Stimulated activated naive CD4-positive, alpha-beta T cell (primary cell): Measurements from ENCODE around the gene TBC1D1.

Experiments
- DNase-seq, 6 experiments: peaks; one replicate each; lab custom pipeline; 2025; lab: John Stamatoyannopoulos, UW

Gene TBC1D1, protein sequence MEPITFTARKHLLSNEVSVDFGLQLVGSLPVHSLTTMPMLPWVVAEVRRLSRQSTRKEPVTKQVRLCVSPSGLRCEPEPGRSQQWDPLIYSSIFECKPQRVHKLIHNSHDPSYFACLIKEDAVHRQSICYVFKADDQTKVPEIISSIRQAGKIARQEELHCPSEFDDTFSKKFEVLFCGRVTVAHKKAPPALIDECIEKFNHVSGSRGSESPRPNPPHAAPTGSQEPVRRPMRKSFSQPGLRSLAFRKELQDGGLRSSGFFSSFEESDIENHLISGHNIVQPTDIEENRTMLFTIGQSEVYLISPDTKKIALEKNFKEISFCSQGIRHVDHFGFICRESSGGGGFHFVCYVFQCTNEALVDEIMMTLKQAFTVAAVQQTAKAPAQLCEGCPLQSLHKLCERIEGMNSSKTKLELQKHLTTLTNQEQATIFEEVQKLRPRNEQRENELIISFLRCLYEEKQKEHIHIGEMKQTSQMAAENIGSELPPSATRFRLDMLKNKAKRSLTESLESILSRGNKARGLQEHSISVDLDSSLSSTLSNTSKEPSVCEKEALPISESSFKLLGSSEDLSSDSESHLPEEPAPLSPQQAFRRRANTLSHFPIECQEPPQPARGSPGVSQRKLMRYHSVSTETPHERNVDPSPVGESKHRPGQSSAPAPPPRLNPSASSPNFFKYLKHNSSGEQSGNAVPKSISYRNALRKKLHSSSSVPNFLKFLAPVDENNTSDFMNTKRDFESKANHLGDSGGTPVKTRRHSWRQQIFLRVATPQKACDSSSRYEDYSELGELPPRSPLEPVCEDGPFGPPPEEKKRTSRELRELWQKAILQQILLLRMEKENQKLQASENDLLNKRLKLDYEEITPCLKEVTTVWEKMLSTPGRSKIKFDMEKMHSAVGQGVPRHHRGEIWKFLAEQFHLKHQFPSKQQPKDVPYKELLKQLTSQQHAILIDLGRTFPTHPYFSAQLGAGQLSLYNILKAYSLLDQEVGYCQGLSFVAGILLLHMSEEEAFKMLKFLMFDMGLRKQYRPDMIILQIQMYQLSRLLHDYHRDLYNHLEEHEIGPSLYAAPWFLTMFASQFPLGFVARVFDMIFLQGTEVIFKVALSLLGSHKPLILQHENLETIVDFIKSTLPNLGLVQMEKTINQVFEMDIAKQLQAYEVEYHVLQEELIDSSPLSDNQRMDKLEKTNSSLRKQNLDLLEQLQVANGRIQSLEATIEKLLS (N-terminal part only)

DNA sequence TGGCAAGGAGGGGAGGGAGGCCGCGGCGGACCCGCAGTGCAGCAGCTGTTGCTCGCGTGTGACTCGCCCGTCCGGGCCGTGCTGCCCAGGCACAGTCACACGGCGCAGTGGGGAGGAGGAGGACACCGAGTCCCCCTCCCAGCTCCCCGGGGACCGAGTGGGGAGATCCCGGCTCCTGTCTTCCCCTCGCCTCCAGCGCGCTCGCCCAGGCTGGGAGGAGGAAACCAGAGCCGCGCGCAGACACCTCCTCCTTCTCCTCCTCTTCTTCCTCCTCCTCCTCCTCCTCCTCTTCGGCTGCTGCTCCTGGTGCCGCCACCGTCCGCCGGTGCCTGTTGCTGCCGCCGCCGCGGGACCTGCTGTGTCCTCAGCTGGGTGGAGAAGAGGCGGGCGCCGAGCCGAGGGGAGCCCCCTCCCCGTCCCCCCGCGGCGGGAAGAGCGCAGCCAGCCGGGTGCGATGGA is at the start of gene TBC1D1:
TSS of gene TBC1D1 (plus strand) at position 284 of the 459 bp plus-strand sequence. CDS start 11,012 bp downstream, outside the sequence.
- peak; percentile 31 to 75 (median 37) for DNase-seq

DNA sequence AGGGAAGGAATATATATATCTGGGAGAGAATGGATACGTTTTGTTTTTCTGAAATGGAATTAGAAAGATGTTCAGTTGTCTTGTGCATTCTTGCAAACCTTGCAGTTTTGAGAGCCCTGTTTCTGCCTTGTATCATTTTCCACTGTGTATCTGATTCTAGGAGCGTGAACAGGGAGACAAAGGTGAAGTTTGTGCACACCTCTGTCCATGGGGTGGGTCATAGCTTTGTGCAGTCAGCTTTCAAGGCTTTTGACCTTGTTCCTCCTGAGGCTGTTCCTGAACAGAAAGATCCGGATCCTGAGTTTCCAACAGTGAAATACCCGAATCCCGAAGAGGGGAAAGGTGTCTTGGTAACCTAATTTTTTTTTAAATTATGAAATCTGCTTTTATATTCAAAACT is 46.7 kb upstream of the TBC1D1 start:
- no peak for DNase-seq

DNA sequence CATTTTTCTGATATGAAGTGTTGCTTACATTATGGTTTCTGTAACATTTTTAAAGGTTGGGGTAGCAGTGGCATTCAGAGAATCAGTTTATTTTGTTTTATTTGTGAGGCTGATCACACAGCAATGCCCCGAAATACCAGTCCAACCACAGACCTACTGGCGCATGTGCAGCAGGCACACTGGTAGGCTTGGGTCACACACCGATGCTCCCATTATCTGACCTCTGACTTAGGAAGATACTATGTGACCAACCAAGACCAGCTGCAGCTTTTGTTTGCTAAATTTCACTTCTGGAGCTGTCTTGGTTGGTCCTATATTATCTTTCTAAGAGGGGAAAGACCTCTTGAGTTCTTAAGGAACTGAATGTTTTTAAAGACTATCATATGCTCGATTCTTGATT is 45.7 kb upstream of the TBC1D1 start:
- no peak for DNase-seq

DNA sequence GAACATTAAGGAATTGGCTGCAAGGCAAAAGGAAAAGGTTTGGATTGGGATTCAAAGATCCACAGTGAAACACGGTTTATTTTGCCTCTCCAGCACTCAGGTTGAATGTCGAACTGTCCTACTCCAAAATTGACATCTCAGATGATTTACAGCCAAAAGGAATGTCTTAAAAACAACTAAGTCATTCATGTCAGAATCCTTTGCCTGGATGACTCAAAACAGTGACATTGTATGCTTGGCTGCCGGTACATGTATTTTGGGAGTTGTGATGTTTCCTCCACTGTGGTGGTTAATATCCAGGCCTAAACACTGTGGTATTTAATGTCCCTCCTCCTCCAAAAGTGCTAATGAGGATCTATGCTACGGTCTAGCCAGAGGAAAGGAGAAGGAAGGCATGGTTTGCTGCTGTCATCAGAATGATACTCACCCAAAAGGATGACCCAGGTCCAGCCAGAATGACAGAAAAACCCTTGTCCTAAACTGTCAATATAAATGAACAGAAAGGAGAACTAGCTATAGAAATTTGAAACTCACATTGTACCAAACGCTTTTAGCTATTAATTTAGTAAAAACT is 43.5 kb upstream of the TBC1D1 start:
- DNase-seq: no peak

DNA sequence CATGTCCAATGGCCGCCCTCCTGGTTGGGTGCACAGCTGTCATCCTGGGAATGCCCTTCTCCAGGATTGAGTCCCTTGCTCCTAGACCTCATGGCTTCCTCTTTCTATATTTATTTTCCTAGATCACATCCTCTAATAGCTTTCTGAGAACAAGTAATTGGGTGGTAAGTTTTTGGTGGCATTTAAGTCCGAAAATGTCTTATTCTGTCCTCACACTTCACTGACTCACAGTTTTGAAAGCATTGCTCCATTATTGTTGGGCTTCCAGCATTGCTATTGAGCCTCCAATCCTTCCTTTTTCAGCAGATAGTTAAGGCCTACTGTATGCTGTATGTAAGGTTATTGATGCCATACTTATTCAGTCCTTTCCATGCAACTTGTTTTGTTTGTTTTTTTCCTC is 38.5 kb upstream of the TBC1D1 start:
- no peak for DNase-seq

DNA sequence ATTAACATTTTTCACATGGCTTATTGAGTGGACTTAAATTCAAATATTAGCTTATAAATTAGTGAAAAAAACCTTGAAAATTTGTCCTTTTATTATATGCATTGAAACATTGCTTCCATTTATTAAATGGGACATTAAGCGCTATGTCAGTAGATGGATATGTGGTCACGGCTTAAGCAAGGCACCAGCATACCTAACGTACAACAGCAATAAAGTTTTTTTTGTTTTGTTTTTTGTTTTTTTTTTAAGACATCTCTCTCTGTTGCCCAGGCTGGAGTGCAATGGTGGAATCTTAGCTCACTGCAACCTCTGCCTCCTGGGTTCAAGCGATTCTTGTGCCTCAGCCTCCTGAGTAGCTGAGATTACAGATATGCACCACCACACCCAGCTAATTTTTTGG is 32.8 kb upstream of the TBC1D1 start:
- DNase-seq: no peak

DNA sequence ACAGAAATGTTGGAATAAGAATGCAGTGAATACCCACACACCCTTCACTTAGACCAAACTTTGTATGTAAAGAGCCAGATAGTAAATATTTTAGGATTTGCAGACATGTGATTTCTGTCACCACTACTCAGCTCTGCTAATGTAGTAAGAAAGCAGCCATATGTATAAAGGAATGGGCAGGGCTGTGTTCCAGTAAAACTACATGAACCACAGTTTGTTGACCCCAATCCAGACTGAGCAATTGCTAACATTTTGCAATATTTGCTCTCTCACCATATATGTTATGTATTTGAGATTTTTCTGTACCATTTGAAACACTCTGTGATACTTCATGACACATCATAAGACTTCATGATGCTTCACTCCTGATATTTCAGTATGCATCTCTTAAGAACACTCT is 32.0 kb upstream of the TBC1D1 start:
- DNase-seq: no peak

DNA sequence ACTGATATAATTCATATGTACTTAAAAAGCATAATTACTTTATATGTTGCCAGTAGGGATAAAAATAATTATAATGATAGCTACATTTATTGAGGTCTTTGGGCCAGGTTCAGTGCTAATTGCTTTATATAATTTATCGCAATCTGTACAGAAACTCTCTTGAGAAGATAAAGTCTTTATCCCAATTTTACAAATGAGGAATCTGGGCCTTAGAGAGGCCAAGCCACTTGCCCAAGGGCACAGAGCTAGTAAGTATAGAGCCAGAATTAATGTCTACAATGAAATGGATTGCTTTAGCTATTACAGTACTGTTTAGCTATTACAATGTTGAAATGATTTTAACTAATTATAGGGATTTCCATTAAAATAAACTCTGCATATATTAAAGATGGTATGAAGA is 30.6 kb upstream of the TBC1D1 start:
- no peak for DNase-seq

DNA sequence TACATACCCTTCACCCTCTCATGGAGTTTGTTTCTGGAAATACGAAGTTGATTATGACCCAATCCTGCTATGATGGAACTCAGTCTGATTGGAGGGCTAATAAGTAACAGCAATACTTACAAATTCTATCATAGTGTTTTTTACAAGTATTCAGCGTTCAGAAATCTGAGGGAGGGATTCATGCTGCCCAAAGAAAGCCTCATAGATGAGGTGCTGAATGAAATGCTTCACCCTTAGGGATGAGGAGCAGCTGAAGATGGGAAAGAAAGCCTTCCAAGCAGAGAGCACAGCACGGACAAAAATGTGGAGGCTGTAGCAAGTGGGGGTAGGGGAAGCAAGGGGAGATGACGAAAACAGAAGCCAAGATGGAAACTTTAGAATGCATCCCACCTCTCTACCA is 27.9 kb upstream of the TBC1D1 start:
- DNase-seq: no peak

DNA sequence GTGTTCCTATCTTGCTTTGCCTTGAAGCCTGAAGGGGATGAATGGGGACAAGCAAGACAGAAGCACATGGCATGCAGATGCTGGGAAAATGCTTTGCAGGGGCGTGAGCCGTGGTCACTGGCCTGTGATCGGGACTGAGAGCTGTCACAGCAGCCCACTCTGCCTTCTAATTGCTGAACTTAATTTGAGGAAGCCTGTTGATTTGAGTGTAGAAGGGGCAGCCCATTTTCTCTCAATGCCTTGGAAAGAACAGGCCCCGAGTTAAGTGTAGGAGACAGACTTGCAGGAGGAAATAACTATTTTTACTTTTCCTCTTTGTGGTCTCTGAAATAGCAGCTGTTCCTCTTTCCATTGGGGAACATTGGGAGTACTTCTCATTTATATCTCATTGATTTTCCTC is 26.1 kb upstream of the TBC1D1 start:
- DNase-seq: no peak

DNA sequence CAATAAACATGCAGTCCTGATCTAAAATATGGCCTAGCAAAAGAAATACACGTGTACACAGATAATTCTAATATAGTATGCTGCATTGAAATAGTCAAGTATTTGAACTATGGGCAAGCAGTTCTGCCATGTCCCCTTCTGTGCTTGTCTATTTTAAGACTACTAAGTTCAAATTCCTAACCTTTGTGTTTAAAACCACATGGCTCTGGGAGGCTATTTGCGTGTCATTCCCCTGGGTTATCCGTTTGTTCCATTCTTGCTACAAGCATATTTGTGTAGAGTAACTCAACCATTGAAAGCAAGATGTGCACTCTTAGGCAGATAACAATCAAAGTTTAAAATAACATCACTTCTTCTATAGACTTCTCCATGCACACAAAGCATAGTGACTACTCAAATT is 25.4 kb upstream of the TBC1D1 start:
- DNase-seq: no peak

DNA sequence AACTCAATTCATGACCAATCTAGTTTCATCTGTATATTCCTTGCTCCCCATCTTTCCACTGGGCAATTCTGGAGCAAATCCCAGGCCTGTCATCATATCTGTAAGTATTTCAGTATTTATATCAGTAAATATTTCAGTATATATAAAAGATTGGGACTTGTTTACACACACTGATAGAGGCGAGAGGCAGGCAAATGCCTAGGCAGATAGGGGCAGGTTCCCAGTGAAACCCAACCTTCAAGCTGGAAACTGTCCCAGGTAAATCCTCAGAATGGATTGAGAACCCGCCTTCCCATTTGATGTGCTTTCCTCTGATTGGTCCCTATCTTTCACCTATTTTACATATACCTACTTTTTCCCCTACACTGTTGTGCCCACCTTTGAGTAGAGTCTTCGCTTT is 23.8 kb upstream of the TBC1D1 start:
- no peak for DNase-seq

DNA sequence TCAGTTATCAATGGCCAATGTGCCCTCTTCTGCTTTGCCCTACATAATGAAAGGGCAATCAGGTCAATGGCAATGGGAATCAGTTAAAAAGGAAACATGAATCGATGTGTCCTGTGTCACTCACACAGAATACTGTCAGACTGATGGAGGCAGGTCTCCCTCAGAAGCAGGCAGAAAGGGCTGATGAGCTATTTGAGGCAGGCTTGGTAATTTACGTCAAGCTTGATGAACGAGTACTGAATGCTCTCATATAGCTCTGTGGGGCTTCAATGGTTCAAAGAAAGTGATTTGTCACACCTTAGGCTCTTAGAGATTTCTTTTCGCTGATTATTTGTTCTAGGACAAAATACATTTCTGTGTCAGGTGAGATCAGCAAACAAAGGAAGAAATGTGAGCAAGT is 22.6 kb upstream of the TBC1D1 start:
- DNase-seq: no peak

DNA sequence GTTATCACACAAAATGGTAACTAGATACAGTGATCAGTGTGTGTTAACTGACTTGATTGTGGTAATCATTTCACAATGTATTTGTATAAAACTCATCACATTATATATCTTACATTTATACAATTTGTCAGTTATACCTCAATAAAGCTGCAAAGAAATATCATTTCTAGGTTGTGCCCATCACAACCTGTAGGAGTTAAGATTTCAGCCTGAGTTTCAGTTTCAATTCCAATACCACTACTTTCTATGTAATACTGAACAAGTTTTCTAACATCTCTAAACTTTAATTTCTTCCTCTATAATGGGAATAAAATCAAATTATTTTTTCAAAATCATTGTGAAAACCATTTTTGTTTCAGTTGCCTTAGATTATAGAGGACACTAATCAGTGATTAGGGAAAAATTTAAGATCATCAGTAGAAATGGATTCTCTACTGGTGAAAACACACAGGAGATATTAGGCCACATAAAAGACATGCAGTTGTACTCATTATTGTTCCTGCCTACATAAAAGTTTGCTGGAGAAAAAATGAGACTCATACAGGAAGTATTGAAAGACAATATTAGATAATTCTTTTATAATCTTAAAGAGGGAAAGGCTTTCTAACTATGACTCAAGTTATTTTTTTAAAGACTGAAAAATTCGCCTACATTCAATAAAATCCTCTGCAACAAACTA is 18.4 kb upstream of the TBC1D1 start:
- no peak for DNase-seq

DNA sequence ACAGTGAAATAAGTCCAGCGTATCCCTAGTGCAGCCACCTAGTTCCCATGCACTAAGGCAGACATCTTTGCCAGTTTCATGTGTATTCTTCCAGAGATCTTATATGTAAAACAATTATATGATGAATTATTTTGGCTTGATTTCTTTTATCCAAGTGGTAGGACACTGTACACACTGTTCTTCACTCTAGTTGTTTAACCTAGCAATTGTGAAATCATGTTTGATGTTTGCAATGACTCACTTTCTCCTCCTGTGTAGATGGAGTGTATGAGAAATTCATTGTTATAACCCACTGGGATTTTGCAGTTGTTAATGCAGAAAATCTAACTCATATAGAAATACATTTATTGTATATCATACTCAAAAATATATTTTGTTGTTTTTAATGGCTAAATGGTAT is 17.5 kb upstream of the TBC1D1 start:
- no peak for DNase-seq

DNA sequence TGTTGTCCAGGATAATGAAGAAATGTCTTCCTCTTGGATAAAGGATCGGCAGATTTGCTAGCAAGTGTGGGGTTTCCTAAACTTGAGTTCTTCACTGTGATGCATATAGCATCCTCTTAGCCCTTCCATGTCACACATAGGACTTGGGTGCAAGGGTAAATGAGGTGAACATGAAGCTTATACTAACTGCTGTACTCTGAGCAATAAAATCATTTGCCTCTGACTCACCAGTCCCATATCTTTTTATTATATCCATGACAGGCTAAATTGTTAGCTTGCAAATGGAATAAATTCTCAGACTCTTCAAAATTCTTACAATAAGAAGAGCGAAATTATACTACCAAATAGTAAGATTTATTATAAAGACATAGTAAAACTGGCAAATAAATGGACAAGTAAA is 14.7 kb upstream of the TBC1D1 start:
- no peak for DNase-seq

DNA sequence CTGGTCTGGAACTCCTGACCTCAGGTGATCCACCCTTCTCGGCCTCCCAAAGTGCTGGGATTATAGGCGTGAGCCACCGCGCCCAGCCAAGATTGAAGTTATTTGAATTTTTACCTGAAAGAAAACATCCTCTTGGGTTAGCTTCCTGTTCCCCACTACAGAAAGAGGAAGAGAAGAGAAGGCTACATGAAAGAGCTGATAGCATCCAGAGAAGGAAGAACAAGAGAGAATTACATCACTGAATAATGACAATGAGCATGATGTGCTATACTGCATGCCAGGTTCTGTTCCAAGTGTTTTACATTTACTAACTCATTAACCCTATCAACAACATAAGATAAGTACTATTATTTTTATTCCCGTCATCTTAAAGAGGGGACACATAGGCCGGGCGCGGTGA is 11.5 kb upstream of the TBC1D1 start:
- DNase-seq: no peak

DNA sequence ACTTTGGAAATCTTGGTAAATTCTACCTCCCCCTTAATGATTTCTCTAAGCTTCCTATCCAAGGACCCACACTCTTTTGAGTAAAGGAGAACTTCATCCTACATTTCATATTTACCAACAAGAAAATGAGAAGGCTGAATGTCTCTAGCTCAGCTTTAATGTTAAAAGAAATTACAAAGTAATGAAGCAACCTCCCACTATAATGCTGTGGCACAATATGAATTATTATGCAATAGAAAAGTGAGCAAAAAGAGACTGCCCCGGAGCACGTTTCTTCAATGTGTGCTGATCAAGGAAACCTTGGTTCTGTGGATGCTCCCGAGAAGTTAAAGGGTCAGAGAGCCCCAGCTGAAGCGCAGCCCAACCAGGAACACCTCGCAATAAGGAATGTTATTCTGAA is 9.1 kb upstream of the TBC1D1 start:
- no peak for DNase-seq

DNA sequence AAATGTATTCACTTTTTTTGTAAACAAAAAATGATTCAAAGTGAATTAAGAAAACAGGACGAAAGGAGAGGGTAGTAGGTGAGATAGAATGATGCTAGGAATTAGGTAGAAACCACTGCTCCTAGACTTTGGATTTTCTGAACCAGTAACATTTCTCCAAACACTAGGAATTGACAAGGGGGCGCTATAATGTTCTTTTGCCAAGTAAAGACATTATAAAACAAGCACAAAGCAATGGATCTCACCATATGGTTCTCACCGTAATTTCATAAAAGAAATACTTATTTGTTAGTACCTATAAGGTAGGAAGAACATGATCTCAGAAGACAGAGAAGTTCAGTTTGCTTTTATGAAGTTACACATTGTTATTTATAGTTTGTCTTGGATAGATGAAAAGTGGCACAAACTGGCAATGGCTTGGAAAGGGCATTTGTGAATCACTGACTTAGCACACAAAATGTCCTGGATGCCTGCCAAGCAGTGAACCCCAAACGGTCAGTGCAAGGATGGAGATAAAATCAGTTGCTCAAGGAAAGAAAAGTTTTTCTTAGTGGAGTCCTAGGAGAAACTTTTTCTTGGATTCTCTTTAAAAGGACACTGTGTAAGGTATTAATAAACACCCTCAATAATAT is 8.1 kb upstream of the TBC1D1 start:
- no peak for DNase-seq

DNA sequence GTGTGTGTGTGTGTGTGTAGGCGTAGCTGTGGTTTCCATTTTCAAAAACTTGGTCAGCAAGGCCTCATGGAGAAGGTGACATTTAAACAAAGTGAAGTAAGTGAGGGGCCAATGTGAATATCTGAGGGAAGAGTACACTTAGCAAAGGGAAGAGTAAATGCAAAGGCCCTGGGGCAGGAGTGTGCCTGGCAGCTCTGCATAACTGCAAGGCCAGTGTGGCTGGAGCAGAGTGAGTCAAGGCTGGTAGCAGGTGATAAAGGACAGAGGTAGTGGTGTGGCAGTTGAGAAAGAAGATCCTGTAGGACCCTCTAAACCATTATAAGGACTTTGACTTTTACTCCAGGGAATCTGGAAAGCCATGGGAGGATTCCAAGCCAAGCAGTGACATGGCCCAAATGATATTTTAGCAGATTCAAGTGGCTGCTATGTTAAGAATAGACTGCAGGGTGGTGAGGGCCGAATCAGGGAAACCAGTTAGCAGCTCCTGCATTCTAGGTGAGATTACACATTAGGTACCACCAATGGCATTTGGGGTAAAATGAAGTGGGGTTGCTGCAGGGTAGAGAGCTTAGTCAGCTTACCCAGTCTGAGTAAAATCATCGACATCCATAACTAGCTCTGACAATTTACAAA is 5.9 kb upstream of the TBC1D1 start:
- no peak for DNase-seq

DNA sequence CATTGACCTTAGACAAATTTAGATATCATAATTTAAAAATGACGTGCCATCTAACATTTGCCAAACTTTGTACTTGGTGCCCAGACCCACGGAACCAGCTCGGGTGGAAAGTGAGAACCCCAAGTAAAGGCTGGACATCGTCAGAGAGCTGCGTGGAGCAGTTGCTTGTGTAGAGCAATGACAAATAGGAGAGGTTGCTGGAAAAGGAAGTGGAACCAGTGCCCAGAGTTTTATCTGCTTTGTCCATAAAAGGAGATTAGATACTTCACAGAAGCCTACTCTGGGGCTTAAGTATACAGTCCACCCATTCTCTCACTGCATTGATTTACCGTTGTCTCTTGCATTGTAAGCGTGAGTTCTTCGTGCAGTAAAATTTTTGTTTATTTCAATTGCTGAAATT is 5.4 kb upstream of the TBC1D1 start:
- no peak for DNase-seq
